NCI-H774 (cell line): Measurements from ENCODE around the gene AMER2.
"Not testable (repeated sequence)": the region's sequence is repeated elsewhere in the genome, so short reads cannot be mapped to it uniquely, and the experiment has no call there.

Source experiments
- DNase-seq: peaks from one replicate; lab custom pipeline; 2025; lab: John Stamatoyannopoulos, UW

Gene AMER2

DNA sequence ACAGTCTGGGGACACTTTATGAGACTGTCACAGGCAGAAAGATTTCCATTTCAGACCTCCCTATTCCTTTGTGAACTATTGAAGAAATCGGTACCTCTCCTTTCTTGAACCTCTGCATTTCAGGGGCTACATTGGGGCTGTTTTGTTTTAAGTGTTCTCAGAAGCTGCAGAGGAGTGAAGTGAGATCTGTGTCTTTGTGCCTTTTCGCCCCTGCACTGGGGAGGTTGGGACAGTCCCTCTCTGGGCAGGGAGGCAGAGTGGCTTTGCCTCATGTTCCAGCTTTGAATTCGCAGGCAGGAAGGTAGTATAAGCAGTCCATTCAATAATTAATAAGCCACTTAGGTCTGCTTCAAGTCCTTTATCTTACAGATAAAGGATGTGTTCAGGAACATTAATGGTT, 9.5 kb upstream of the AMER2 start:
- DNase-seq = no peak

- DNase-seq = no peak
Observed at GRCh38 chr13:25180775-25181537, 8.9 kb upstream of the AMER2 start.

DNA sequence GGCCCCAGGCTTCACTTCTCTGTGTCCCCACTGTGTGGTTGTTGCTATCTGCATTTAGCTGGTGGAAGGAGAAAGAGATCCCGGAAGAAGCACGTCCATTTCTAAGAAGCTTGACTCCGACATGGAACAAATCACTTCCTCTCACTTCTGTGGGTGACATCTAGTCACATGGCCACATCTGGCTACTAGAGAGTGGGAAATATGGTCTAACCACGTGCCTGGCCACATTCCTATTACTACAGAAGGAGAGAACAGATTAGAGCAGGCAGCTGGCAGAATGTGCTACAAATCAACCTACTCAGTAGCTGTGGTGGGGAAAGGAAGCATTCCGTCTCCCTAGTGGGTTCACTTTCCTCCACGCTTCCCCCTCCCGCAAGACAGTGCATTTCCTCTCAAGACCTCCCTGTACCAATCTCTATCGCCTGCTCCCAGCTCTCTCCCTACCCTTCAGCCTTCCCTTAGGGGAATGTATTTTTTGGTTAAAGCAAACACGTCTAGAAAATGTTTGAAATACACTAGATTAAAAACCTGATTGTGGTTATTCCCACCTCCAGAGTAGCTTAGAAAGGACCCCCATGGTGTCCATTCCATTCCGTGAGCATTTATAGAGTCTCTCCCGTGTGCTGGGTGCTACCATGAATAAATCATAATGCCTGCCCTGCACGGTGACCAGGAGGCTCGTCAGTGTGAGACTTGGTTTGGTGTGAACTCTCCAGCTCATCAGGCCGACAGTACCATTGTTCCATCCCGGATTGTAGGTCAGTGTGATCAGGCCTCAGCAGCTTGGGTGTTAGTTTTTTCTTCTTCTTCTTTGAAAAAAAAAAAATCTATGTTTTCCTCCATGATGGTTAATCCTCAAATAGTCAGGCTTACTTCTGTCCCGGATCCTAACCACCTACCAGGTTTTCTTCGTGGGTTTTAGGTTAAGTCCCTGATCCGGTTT, 8.0 kb upstream of the AMER2 start:
- no peak for DNase-seq

GRCh38 chr13:25179011-25179410, 6.9 kb upstream of the AMER2 start:
- no peak for DNase-seq

GRCh38 chr13:25178070-25178469, 6.0 kb upstream of the AMER2 start:
- no peak for DNase-seq

- no peak for DNase-seq
Observed at GRCh38 chr13:25177636-25178035, 5.5 kb upstream of the AMER2 start.

- DNase-seq = no peak
Observed at GRCh38 chr13:25177012-25177411, 4.9 kb upstream of the AMER2 start.

GRCh38 chr13:25175431-25175830, 3.3 kb upstream of the AMER2 start:
- no peak for DNase-seq

DNA sequence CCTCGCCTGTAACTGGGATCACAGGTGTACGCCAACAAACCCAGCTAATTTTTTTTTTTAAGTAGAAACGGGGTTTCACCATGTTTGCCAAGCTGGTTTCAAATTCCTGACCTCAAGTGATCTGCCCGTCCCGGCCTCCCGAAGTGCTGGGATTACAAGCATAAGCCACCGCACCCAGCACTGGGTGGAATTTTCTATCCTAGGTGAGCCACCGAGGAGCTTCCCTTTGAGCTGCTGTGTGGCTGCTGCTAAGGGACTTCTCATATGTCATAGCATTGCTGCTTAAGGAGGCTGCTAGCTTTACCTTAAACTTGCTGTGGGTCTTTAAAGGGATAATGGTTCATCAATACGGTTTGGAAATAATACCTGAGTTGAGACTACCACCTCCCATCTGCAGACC, 2.9 kb upstream of the AMER2 start:
- DNase-seq = no peak

DNA sequence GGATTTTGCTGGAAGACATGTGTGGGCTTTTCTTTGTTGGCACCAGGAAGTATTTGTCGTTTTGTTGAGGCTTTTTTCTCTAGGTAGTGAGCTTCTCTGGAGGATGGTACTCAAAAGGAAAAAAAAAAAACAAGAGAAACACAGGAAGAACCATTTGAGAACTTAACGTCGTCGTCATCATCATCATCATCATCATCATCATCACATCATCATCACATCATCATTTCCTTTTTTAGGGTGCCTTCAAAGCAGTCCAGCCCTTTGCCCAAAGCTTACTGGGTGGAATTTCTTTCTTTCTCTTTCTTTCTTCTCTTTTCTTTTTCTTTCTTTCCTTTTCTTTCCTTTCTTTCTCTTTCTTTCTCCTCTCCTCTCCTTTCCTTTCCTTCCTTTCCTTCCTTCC, 2.2 kb upstream of the AMER2 start:
- DNase-seq = no peak

DNA sequence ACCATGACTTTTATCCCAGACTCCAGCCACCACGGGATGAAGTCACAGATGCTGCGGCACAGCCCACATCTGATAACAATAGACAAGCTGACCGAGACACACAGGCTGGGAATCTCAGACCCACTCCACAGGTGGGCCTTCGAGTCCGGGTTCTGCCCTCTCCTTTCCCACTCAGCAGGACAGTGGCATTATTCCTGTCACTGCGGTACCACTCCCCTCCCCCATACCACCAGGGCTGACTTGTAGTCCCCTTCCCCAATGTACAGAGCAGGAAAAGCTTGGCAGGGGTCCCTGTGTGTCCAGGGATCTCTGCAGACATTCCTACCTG, 179 bp upstream of the AMER2 start:
- no peak for DNase-seq

- DNase-seq = no peak
Observed at GRCh38 chr13:25171170-25171516, 945 bp downstream of the AMER2 start.

GRCh38 chr13:25170554-25171111, 1.5 kb downstream of the AMER2 start:
- no peak for DNase-seq

- DNase-seq = no peak
Observed at GRCh38 chr13:25169951-25170553, 2.0 kb downstream of the AMER2 start.

GRCh38 chr13:25169356-25169755, 2.7 kb downstream of the AMER2 start:
- no peak for DNase-seq

- no peak for DNase-seq
Observed at GRCh38 chr13:25168790-25169189, 3.3 kb downstream of the AMER2 start.

- DNase-seq = no peak
Observed at GRCh38 chr13:25167382-25168174, 4.5 kb downstream of the AMER2 start.

- no peak for DNase-seq
Observed at GRCh38 chr13:25166306-25166705, 5.8 kb downstream of the AMER2 start.

- no peak for DNase-seq
Observed at GRCh38 chr13:25165663-25166062, 6.4 kb downstream of the AMER2 start.

DNA sequence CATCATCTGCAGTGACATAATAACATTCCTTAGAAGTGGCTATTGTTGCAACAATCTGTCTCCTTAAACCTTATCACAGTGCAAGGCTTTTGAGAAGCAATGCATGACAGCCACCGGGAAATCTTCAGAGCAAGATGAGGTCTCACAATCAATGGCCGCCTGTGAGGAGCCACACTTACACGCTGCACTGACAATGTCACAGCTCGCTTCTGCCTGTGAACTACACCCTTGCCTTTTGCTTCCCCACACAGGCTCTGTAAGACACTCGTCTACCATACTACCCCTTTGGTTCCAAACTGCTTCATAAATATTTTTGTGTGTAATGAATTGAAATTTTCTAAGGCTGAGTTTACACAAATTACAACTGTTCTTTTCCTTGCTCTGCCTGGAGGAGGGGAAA, 6.9 kb downstream of the AMER2 start:
- not testable (repeated sequence) for DNase-seq

- no peak for DNase-seq
Observed at GRCh38 chr13:25157681-25158080, 14.4 kb downstream of the AMER2 start.

DNA sequence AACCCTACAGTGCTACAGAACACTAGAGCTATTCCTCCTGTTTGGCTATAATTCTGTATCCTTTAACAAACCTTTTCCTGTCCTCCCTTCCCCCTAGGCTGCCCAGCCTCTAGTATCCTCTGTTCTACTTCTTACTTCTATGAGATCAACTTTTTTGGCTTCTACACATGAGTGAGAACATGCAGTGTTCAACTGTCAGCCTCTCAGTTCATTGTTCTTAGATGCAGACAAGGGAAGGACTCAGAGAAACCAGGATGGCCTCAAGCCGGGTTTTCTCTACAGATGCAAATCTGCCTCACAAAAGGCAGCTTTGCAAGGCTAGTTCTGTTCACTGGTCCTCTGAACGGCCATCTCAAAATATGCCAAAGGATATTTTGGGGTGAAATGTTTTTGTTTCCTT, 18.4 kb downstream of the AMER2 start:
- no peak for DNase-seq
